IMR-90 (cell line): Measurements from ENCODE around the gene TP53BP2. TPM values are rescaled to one million over a fixed set of nuclear protein-coding genes. Genes with fewer than 3 reads are reported as not detected.

ENCODE experiments used
- ATAC-seq: fragments of 200-7000 bp; cut with Tn5 transposase; 2 replicates; pipeline ENCODE4 v1.9.1; 2020; ENCODE audit warnings: low read depth, mild to moderate bottlenecking, moderate library complexity
- BruUV-seq: library from RNA; stranded (reverse); fragments of 400-500 nt; replicated peaks from 2 replicates; lab custom pipeline; 2021; lab: Mats Ljungman, UMichigan
- CTCF ChIA-PET: fragments of 300-600 bp; formaldehyde crosslinking; extraction: SDS; loops from one replicate; lab custom pipeline; 2021; ENCODE audit warnings: antibody characterized with exemption; lab: Yijun Ruan, JAX
- POLR2A ChIA-PET: fragments of 300-600 bp; sonication (Branson Sonifier 250); formaldehyde crosslinking; loops from one replicate; lab custom pipeline; 2022; ENCODE audit warnings: antibody characterized with exemption; ENCODE audit not compliant: unreplicated experiment; lab: Charles Lee
- DNase-seq: peaks from one replicate; pipeline ENCODE4 v3.0.0; 2013
- H2AFZ ChIP-seq: replicated peaks from 2 replicates; pipeline ENCODE3; 2013; ENCODE audit warnings: low read length, mild to moderate bottlenecking; ENCODE audit not compliant: poor library complexity
- H2AK5ac ChIP-seq: 2 replicates; pipeline ENCODE4 v1.6.1; 2013; ENCODE audit warnings: low read depth, low read length, inconsistent platforms
- H2AK9ac ChIP-seq: replicated peaks from 2 replicates; pipeline ENCODE3; 2013; ENCODE audit warnings: mild to moderate bottlenecking, low read depth, low read length, moderate library complexity; ENCODE audit not compliant: poor library complexity
- H2BK120ac ChIP-seq: 2 replicates; pipeline ENCODE4 v1.6.1; 2013; ENCODE audit warnings: low read depth, low read length, inconsistent platforms
- H2BK15ac ChIP-seq: 3 replicates; pipeline ENCODE4 v1.6.1; 2013; ENCODE audit warnings: low read depth, low read length, inconsistent platforms
- H2BK20ac ChIP-seq: 2 replicates; pipeline ENCODE4 v1.6.1; 2013; ENCODE audit warnings: low read depth, mild to moderate bottlenecking, inconsistent platforms, low read length, moderate library complexity
- H2BK5ac ChIP-seq: 2 replicates; pipeline ENCODE4 v1.6.1; 2013; ENCODE audit warnings: mild to moderate bottlenecking, low read depth, low read length, inconsistent platforms; ENCODE audit not compliant: poor library complexity, severe bottlenecking
- H3K14ac ChIP-seq: replicated peaks from 2 replicates; pipeline ENCODE4 v1.6.1; 2013; ENCODE audit warnings: low read depth, low read length, inconsistent platforms
- H3K18ac ChIP-seq: 2 replicates; pipeline ENCODE4 v1.6.1; 2013; ENCODE audit warnings: low read depth, low read length, control low read depth
- H3K23ac ChIP-seq: 2 replicates; pipeline ENCODE4 v1.6.1; 2013; ENCODE audit warnings: low read depth, low read length, inconsistent platforms
- H3K27ac ChIP-seq: 2 replicates; pipeline ENCODE4 v1.5.1; 2013; ENCODE audit warnings: mild to moderate bottlenecking, control low read depth, low read length; ENCODE audit not compliant: insufficient read depth
- H3K27me3 ChIP-seq: 2 replicates; pipeline ENCODE4 v1.6.1; 2013; ENCODE audit warnings: low read length; ENCODE audit not compliant: control insufficient read depth, insufficient read depth
- H3K36me3 ChIP-seq: 2 replicates; pipeline ENCODE4 v1.6.1; 2013; ENCODE audit warnings: low read length, mixed read lengths; ENCODE audit not compliant: control insufficient read depth, insufficient read depth
- H3K4ac ChIP-seq: 2 replicates; pipeline ENCODE4 v1.6.1; 2013; ENCODE audit warnings: low read depth, low read length, inconsistent platforms
- H3K4me1 ChIP-seq: 2 replicates; pipeline ENCODE4 v1.6.1; 2013; ENCODE audit warnings: low read length, mixed read lengths; ENCODE audit not compliant: control insufficient read depth, insufficient read depth
- H3K4me2 ChIP-seq: 2 replicates; pipeline ENCODE4 v1.6.1; 2013; ENCODE audit warnings: low read depth, mild to moderate bottlenecking, control low read depth, low read length, moderate library complexity
- H3K4me3 ChIP-seq: 2 replicates; pipeline ENCODE4 v1.5.1; 2013; ENCODE audit warnings: low read depth, mild to moderate bottlenecking, control low read depth, low read length, moderate library complexity; ENCODE audit not compliant: insufficient read depth
- H3K56ac ChIP-seq: 2 replicates; pipeline ENCODE4 v1.6.1; 2013; ENCODE audit warnings: low read length, inconsistent platforms; ENCODE audit not compliant: insufficient read depth; ENCODE audit errors: extremely low read depth
- H3K79me1 ChIP-seq, 2 experiments: 2 replicates each; pipeline ENCODE4 v1.6.1; 2013; ENCODE audit warnings: low read length in 2 of 2, inconsistent platforms in 1 of 2, low read depth in 1 of 2
- H3K9ac ChIP-seq: 2 replicates; pipeline ENCODE4 v1.6.1; 2013; ENCODE audit warnings: low read depth, low read length, control low read depth
- H3K9me1 ChIP-seq: 2 replicates; pipeline ENCODE4 v1.6.1; 2013; ENCODE audit warnings: low read length, inconsistent platforms; ENCODE audit not compliant: insufficient read depth
- H3K9me3 ChIP-seq: 2 replicates; pipeline ENCODE4 v1.6.1; 2013; ENCODE audit warnings: low read length; ENCODE audit not compliant: control insufficient read depth, insufficient read depth
- H4K20me1 ChIP-seq: 2 replicates; pipeline ENCODE4 v1.6.1; 2013; ENCODE audit warnings: low read length, inconsistent platforms; ENCODE audit not compliant: insufficient read depth
- H4K5ac ChIP-seq: 2 replicates; pipeline ENCODE4 v1.6.1; 2013; ENCODE audit warnings: mild to moderate bottlenecking, low read depth, low read length, control low read depth
- H4K8ac ChIP-seq, 2 experiments: 2 replicates each; pipeline ENCODE4 v1.6.1; 2013; ENCODE audit warnings: low read depth in 2 of 2, low read length in 2 of 2, control low read depth in 1 of 2, inconsistent platforms in 1 of 2
- H4K91ac ChIP-seq: 2 replicates; pipeline ENCODE4 v1.6.1; 2013; ENCODE audit warnings: low read depth, low read length, inconsistent platforms; ENCODE audit not compliant: insufficient read depth
- CEBPB ChIP-seq: IDR thresholded peaks from 2 replicates; pipeline ENCODE4 v1.6.1; 2012; ENCODE audit warnings: low read depth, low read length, improper control_type of control experiment
- CHD1 ChIP-seq: IDR thresholded peaks from 2 replicates; pipeline ENCODE4 v1.6.1; 2012; ENCODE audit warnings: low read depth, low read length, improper control_type of control experiment
- CTCF ChIP-seq: conservative IDR thresholded peaks from 2 replicates; pipeline ENCODE4 v1.5.1; 2012; ENCODE audit warnings: mild to moderate bottlenecking, low read depth, low read length, improper control_type of control experiment
- MAFK ChIP-seq: IDR thresholded peaks from 2 replicates; pipeline ENCODE4 v1.6.1; 2012; ENCODE audit warnings: low read depth, low read length, improper control_type of control experiment
- MAZ ChIP-seq: IDR thresholded peaks from 2 replicates; pipeline ENCODE4 v1.6.1; 2012; ENCODE audit warnings: low read depth, mild to moderate bottlenecking, low read length, improper control_type of control experiment, moderate library complexity, borderline replicate concordance
- MXI1 ChIP-seq: IDR thresholded peaks from 2 replicates; pipeline ENCODE4 v1.6.1; 2012; ENCODE audit warnings: low read depth, mild to moderate bottlenecking, low read length, moderate library complexity, borderline replicate concordance
- NFE2L2 ChIP-seq: fragments of 150-350 bp; IDR thresholded peaks from 2 replicates; pipeline ENCODE4 v1.6.1; 2016; ENCODE audit warnings: low read depth, mild to moderate bottlenecking, low read length
- POLR2A ChIP-seq: IDR thresholded peaks from 2 replicates; pipeline ENCODE4 v1.6.1; 2012; ENCODE audit warnings: mild to moderate bottlenecking, low read depth, low read length
- RCOR1 ChIP-seq: IDR thresholded peaks from 2 replicates; pipeline ENCODE4 v1.6.1; 2012; ENCODE audit warnings: mild to moderate bottlenecking, low read length, improper control_type of control experiment; ENCODE audit not compliant: insufficient replicate concordance
- RFX5 ChIP-seq: IDR thresholded peaks from 2 replicates; pipeline ENCODE4 v1.8.0; 2012; ENCODE audit warnings: low read depth, mild to moderate bottlenecking, low read length, moderate library complexity
- WGBS, 2 experiments: methylation state at CpG; one replicate each; pipeline versions ENCODE4 v1.1.5 to v1.1.7; 2013; ENCODE audit warnings: missing lambda C conversion rate in 2 of 2; ENCODE audit not compliant: insufficient read length in 1 of 2; ENCODE audit errors: extremely low coverage in 2 of 2; 5-methylcytosine and 5-hydroxymethylcytosine counted together
- dilution Hi-C: fragments of 300-500 bp; cut with HindIII; formaldehyde crosslinking; loops from one replicate; pipeline ENCODE4 v1.14.3; 2018; ENCODE audit warnings: low sequenced_read_pairs; ENCODE audit not compliant: unreplicated experiment
- in situ Hi-C: fragments of 300-500 bp; cut with MboI; formaldehyde crosslinking; loops from 3 replicates; pipeline ENCODE4 v1.14.3; 2019; ENCODE audit warnings: low sequenced_read_pairs, inconsistent platforms, mixed read lengths
- intact Hi-C: fragments of 100-400 bp; cut with micrococcal nuclease; formaldehyde crosslinking; loops from 2 replicates; pipeline ENCODE4 v1.10.0; 2022
- polyA plus RNA-seq, 3 experiments: library from polyadenylated mRNA; depleted of rRNA; stranded (reverse); fragments of >200 nt; gene quantifications; 2 replicates each; pipeline ENCODE4 v1.2.3, GENCODE V29; 2012; ENCODE audit warnings: low replicate concordance in 1 of 3
- total RNA-seq: library from RNA; depleted of rRNA; stranded (reverse); fragments of >200 nt; gene quantifications from 2 replicates; pipeline ENCODE4 v1.2.3, GENCODE V29; 2012
- TF ChIP-seq, protein P1 (sequence below): fragments of 150-350 bp; IDR thresholded peaks from 2 replicates; pipeline ENCODE4 v1.6.1; 2017; ENCODE audit warnings: mild to moderate bottlenecking, antibody characterized with exemption, low read length, low read depth
- TF ChIP-seq, protein P2 (sequence below): fragments of 150-350 bp; IDR thresholded peaks from 2 replicates; pipeline ENCODE4 v1.6.1; 2016; ENCODE audit warnings: low read depth, mild to moderate bottlenecking, low read length, moderate library complexity, borderline replicate concordance

Gene TP53BP2
- total and polyA plus RNA-seq, 2 of the 4 experiments (the other 2 are of a cell fraction), result 19.9 to 35.0 TPM

- TF ChIP-seq, protein P1, sequence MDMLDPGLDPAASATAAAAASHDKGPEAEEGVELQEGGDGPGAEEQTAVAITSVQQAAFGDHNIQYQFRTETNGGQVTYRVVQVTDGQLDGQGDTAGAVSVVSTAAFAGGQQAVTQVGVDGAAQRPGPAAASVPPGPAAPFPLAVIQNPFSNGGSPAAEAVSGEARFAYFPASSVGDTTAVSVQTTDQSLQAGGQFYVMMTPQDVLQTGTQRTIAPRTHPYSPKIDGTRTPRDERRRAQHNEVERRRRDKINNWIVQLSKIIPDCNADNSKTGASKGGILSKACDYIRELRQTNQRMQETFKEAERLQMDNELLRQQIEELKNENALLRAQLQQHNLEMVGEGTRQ, result no peak
These were observed 75.0 kb downstream of the TP53BP2 start (continued) for GRCh38 chr1:223770621-223771315.

- Histone ChIP-seq H3K4me2 (no peak overlapping the region), H2BK20ac (no peak overlapping the region), H2AFZ (no peak overlapping the region), H3K4ac (no peak overlapping the region), H3K4me3 (no peak overlapping the region), H4K20me1 (no peaks in the 10 kb centered on the region; the same call in 1 of the 2 replicates), H3K14ac (no peak overlapping the region), H3K27me3 (no peaks in the 10 kb centered on the region), H3K56ac (no peak overlapping the region), H2BK5ac (no peak overlapping the region), H2BK120ac (no peak overlapping the region), H4K91ac (no peak overlapping the region), H3K9me1 (peaks cover 8% of the 10 kb centered on the region), H3K36me3 (peaks cover 65% of the 10 kb centered on the region), H3K9me3 (no peaks in the 10 kb centered on the region), H3K4me1 (peaks cover 8% of the 10 kb centered on the region), H3K79me1 (peaks cover 25 to 45% of the 10 kb centered on the region in 2 experiments), H3K18ac (no peak overlapping the region), H3K27ac (no peak overlapping the region), H2AK5ac (no peak overlapping the region), H3K23ac (no peak overlapping the region), H4K5ac (no peak overlapping the region), H3K9ac (no peak overlapping the region), H2BK15ac (no peak overlapping the region), H4K8ac (no peak overlapping the region), H2AK9ac (no peak overlapping the region)
- 95% methylated on average over 4 of the region's 7 CpGs; no CpG with 5 or more reads in 1 of the 2 experiments for WGBS, 2 experiments
- in situ Hi-C loops, result no loop called here
- ATAC-seq (no peak), DNase-seq (no peak)
- CTCF ChIA-PET, result no interaction called here
- POLR2A ChIA-PET, result no interaction called here
- dilution Hi-C loops, result no loop called here
- no TSS peak for BruUV-seq
- intact Hi-C loops, result no loop called here
- TF ChIP-seq POLR2A, result no peak
- TF ChIP-seq RCOR1, result no peak
- TF ChIP-seq, protein P2, sequence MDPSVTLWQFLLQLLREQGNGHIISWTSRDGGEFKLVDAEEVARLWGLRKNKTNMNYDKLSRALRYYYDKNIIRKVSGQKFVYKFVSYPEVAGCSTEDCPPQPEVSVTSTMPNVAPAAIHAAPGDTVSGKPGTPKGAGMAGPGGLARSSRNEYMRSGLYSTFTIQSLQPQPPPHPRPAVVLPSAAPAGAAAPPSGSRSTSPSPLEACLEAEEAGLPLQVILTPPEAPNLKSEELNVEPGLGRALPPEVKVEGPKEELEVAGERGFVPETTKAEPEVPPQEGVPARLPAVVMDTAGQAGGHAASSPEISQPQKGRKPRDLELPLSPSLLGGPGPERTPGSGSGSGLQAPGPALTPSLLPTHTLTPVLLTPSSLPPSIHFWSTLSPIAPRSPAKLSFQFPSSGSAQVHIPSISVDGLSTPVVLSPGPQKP, result no peak
- no peak for TF ChIP-seq MAZ
- TF ChIP-seq MAFK, result no peak
- no peak for TF ChIP-seq CHD1
- no peak for TF ChIP-seq CTCF
- no peak for TF ChIP-seq NFE2L2
- TF ChIP-seq MXI1, result no peak
- no peak for TF ChIP-seq CEBPB
- TF ChIP-seq RFX5, result no peak
These were observed 79.9 kb downstream of the TP53BP2 start for GRCh38 chr1:223765719-223766340.
